ENCODE measurements around the gene FOXO1.

FOXO1 gene

GRCh38 chr13:40571338-40571963, 95.0 kb downstream of the FOXO1 start:
- no peak for DNase-seq

DNA sequence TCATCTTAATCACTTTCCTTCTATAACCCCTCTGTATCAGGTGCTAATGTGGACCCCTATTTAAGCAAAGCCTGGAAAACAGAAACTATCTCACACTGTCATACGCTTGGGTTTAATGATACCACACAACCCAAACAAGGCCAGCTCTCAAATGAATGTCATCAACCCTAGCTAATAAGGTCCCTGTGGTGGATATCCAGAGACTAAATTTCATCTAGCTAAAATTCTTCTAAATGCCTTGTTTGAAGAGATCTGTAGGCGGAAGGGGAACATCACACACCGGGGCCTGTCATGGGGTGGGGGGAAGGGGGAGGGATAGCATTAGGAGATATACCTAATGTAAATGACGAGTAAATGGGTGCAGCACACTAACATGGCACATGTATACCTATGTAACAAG, 95.5 kb downstream of the FOXO1 start:
- DNase-seq, result no peak

DNA sequence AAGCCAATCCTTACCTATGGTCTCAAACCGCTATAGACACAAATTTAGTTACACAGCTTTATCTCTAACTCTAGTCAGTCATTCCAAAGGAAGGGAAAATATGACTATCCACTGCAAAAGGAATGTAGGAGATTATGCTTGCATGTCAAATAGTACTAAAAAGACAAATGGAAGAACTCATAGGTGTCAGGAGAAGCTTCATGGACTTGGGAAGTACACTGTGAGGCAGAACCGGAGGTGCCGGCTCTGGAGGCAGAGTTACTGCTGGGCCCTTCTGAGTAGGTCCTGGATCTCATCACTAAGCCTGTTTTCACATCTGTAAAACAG, 97.5 kb downstream of the FOXO1 start:
- DNase-seq, result no peak

- no peak for DNase-seq
Measured at GRCh38 chr13:40568246-40569023, 98.0 kb downstream of the FOXO1 start.

GRCh38 chr13:40566811-40567210, 99.6 kb downstream of the FOXO1 start:
- DNase-seq, result no peak

DNA sequence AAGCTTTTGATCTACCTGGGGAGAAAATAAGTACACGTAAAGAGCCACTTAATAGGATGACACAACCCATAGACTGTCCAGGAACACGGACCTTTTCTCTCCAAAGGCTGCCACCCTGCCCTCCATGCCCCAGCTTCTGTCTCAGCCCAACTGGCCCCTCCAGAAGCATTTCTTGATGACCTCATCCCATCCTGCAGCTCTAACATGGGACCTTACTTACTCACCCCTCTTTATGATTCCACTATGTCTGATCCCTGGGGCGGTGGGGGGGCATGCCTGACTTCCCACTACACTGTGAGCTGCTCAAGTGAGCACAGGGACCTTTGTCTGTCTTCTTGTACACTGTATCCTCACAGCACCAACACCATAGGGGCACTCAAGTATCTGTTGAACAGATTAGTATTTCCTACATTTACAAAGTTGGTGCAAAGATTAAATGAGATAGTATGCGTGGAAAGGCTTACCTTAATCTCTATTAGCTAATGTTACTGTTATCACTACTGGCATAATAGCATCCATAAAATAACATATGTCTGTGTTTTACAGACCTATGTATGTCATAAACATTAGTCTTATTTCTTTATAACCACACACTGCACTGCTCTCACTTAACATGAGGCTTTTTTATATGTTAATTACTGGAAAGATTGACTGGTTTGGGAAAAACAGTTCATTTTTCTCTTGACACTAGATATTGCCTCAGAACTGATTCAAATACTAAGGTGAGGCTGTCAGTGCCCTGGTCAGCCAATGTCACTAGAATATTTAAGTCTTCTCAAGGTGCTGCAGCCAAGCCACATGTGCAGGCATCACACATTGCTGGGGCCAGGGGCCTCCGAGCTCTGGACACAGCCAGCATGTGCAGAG, 100.9 kb downstream of the FOXO1 start:
- no peak for DNase-seq

- DNase-seq, result no peak
Measured at GRCh38 chr13:40564342-40565001, 102.0 kb downstream of the FOXO1 start.

- DNase-seq, result no peak
Measured at GRCh38 chr13:40563350-40564125, 102.9 kb downstream of the FOXO1 start.

DNA sequence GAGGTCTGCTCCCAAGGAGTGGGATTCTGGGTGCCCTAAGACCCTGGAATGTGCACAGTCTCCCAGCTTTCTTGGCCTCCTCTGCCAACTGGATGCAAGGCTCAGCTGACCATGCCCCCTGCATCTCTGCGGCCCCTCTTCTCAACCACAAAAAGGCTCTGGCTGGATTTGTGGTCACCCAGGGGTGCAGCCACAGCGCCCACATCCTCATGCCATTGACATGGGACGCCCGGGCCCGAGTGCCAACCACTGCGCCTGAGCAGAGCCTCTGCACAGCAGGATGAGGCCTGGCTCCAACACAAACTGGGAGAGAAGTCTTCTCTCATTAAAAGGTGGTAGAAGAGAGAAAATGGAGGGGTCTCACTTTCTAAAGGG, 103.5 kb downstream of the FOXO1 start:
- DNase-seq, result no peak

DNA sequence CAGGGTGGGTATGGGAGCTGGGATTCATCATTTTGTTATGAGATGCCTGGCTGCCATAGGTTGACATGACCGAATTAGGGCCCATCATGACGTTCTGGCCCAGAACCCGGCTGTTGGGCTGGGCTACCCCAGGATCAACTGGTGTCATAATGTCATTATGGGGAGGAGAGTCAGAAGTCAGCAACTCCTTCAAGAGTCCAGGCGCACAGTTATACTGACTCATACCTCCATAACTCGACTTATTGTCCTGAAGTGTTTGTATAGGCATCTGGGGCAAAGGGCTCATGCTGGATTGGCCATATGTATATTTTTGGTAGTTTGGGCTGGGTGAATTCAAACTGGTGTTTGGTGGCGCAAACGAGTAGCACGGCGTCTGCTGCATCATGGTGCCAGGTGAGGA, 106.5 kb downstream of the FOXO1 start:
- no peak for DNase-seq

- DNase-seq, result no peak
Measured at GRCh38 chr13:40558656-40559055, 107.8 kb downstream of the FOXO1 start.

GRCh38 chr13:40556453-40556852, 110.0 kb downstream of the FOXO1 start:
- DNase-seq, result no peak

DNA sequence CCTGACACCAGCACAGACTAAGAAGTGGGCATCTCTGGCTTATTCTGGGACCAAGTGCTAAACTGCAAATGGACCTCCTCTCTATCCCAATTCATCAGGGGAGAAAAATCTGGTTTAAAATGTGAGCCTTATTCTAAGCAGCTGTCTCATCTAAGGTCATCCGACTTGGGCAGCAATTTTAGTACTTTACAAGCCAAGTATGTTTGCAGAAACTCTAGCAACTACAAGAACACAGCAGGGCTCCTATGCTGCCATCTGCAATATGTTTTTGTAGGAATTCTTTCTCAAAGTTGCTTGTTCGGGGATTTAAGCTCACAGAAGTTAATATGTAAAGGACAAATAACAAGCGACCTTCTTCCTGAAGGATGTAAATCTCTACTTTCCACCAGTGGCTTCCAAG, 113.1 kb downstream of the FOXO1 start:
- no peak for DNase-seq

GRCh38 chr13:40552895-40553294, 113.5 kb downstream of the FOXO1 start:
- DNase-seq, result no peak

GRCh38 chr13:40550130-40550529, 116.3 kb downstream of the FOXO1 start:
- DNase-seq, result no peak

GRCh38 chr13:40549500-40550094, 116.8 kb downstream of the FOXO1 start:
- no peak for DNase-seq

DNA sequence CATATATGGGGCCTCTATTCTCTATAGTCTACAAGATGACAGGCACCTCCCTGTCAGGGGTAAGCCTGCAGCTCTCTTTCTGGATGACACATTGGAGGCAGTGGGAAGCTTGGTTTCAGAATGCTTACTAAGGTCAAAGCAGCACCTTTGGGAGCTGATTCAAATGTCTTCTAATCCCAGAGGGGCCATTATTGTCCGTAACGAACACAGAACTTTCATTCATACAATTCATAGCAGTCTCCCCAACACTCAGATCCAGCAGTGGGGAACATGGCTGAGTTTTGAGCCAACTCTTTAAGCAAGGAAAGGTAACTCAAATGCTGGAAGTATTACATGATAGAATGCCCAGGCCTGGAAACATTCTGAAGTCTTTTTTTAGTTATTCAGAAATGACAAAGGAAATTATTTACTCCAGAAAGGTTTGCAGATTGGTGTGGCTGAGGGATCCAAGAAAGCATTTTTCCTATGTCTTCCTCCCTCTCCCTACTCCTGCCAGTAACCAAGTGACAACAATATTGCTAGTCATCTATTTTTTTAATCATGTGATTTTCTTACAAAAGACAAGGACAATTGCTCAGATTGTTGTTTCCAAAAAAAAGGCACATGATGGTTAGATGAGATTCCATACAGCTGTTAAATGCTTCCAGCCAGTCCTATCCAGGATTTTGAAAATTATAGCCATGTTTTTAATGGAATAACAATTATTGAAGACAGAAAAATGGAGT, 118.7 kb downstream of the FOXO1 start:
- DNase-seq, result no peak

GRCh38 chr13:40546047-40546446, 120.4 kb downstream of the FOXO1 start:
- DNase-seq, result no peak

DNA sequence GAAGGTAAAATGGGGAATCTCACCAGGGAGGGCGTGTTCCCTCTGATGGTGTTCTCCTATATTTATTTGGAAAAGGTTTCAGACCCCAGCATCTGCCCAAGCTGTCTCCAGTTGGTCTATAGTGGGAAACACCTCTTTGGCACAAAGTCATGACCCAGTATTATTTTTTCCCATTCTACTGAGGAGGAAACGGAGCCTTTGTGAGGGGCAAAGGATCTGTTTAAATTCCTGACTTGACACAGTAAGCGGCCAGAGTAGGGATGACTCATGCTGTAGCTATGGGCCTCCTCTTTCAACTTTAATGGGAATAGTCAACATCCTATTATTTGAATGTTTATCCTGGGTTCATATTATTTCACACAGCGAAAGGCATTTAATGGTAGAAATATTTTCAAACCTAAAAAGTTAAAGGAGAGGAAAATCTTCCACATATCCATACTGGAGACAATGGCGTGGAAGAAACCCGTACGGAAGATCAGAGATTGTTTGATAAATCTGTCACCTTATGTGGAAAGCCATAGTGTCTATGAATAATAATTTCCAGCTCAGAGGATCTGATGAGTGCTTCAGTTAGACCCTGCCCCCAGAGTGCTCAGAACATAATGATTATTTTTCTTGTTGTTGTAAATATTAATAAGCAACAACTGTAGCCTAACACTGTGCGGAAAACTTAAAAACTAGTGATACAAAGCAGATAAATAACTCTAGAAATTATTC, 126.0 kb downstream of the FOXO1 start:
- DNase-seq, result no peak

DNA sequence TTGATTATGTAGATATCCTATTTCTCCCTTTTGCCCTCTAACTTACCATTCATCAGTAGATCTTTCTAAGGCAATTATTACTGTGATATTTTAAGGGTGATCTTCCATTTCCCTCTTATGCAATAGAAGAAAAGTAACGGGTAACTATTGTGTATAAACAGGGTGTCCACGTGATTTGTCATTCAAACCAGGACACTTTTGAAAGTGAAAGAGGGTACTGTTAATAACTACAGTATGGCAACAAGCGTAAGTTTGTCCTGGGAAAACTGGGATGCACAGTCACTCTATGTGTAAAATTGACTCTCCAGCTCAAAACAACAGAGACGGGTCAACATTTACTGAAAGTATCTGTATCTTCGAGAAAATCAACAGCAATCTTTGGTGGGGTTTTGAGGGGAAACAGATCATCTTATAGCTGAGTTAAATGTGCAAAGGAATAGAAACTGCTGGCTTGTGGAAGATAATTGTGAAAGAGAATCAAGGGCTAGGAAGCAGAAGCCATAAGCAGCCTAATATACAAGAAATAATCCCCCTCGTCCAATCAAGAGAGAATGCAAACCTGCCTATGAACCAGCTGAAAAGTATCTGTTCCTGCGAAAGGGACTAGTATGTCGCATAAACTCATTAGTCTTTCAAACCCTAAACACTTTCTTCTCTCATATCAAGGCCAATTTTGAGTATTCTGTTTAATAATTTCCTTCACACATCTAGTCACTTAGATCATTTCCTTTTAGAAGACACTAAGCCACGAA, 126.7 kb downstream of the FOXO1 start:
- no peak for DNase-seq

All from activated CD8-positive, alpha-beta memory T cell treated with anti-CD3 and anti-CD28 coated beads for 24 hours (primary cell).